ENCODE measurements around the gene SLC26A1.

- no peak for TF ChIP-seq CTCF (IDR thresholded peaks at IDR 0.05; ENCODE audit: low read length)
- TF ChIP-seq EZH2 (IDR thresholded peaks at IDR 0.05; ENCODE audit: borderline replicate concordance, low read length) = no peak
Measured at GRCh38 chr4:991451-992296, 1.5 kb downstream of the SLC26A1 start.
